SK-N-SH treated with all-trans-retinoic acid at 6 μM for 48 hours (cell line): Measurements from ENCODE around the gene UTS2.

Source experiments
- CSDC2 ChIP-seq: fragments of 250-450 bp; sonication (Bioruptor Pico); IDR thresholded peaks from 2 replicates; pipeline ENCODE4 v1.5.0; 2020; ENCODE audit warnings: mild to moderate bottlenecking, moderate library complexity
- PPARA ChIP-seq: fragments of 250-450 bp; sonication (Bioruptor Pico); IDR thresholded peaks from 2 replicates; pipeline ENCODE4 v1.5.0; 2020; ENCODE audit warnings: mild to moderate bottlenecking, borderline replicate concordance
- RARB ChIP-seq: fragments of 250-450 bp; sonication (Bioruptor Pico); IDR thresholded peaks from 2 replicates; pipeline ENCODE4 v1.8.0; 2021; ENCODE audit warnings: mild to moderate bottlenecking, moderate library complexity
- TCF4 ChIP-seq: fragments of 250-450 bp; sonication (Bioruptor Pico); IDR thresholded peaks from 2 replicates; pipeline ENCODE4 v1.8.0; 2021; ENCODE audit warnings: mild to moderate bottlenecking, moderate library complexity, borderline replicate concordance
- ZC3H10 ChIP-seq: fragments of 250-450 bp; sonication (Bioruptor Pico); IDR thresholded peaks from 2 replicates; pipeline ENCODE4 v1.5.1; 2021; ENCODE audit warnings: mild to moderate bottlenecking, moderate library complexity
- ZFP3 ChIP-seq: fragments of 250-450 bp; sonication (Bioruptor Pico); IDR thresholded peaks from 2 replicates; pipeline ENCODE4 v1.5.0; 2020; ENCODE audit warnings: mild to moderate bottlenecking, moderate library complexity
- ZNF565 ChIP-seq: fragments of 450-650 bp; formaldehyde crosslinking; conservative IDR thresholded peaks from 2 replicates; pipeline ENCODE4 v1.5.0; 2020; ENCODE audit warnings: low read depth, mild to moderate bottlenecking, moderate library complexity

DNA sequence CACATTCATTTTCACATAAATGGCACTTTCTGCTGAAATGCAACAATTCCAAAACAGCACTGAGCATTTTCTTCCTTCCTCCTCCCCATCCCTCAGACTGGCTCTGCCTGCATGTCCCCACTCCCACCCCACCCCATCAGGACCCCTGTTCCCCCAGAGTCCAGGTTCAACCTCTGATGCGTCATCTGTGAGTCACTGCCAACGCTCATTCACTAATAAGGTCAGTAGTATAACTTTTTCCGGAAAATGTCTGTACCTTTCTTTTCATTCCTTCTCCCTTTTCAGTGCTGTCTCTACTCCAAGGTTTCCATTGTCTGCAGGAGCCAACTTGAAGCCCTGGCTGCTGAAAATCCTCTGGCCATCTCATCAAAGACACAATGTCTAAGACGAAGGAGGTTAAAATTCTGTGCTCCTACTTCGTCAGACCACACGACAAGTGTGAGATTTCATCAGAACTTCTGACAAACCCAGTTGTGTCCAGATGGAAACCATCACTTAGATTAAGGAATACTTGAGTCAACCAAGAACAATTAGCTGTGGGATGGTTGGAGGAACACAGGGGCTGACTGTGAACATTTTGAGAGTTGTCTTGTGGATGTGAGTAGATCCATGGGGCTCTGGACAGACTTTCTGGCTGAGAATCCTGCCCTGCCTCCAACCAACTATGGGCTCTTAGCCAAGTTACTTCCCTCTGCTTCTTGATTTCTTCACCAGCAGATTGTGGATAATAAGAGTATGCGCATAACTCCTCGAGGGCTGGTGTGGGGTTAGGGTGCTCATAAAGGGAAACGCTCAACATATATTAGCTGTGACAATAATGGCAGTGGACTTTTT lies 35.6 kb upstream of the UTS2 start:
- no peak for TF ChIP-seq RARB
- TF ChIP-seq ZFP3 (CRISPR knock-in tag) = no peak
- TF ChIP-seq ZNF565 (CRISPR knock-in tag) = no peak
- TF ChIP-seq ZC3H10 (CRISPR knock-in tag) = no peak
- no peak for TF ChIP-seq TCF4 (CRISPR knock-in tag)
- no peak for TF ChIP-seq CSDC2 (CRISPR knock-in tag)
- no peak for TF ChIP-seq PPARA
